Body of pancreas (tissue), 4 donors: ENCODE results near the gene NOTUM.

Source experiments
- POLR2A ChIP-seq, 3 donors: fragments of 450-650 bp; IDR thresholded peaks; one replicate each; pipeline ENCODE4 v1.6.1; 2016; ENCODE audit warnings: antibody characterized with exemption in 3 of 3, mild to moderate bottlenecking in 2 of 3
- TF ChIP-seq, protein P1 (sequence below), 7 experiments: fragments of 450-650 bp in 4 of 7; fragments of 200-600 bp in 3 of 7; sonication (generic) in 3 of 7; IDR thresholded peaks; one replicate each; pipeline ENCODE4 v1.5.1; 2016 to 2019; ENCODE audit warnings: antibody characterized with exemption in 7 of 7

DNA sequence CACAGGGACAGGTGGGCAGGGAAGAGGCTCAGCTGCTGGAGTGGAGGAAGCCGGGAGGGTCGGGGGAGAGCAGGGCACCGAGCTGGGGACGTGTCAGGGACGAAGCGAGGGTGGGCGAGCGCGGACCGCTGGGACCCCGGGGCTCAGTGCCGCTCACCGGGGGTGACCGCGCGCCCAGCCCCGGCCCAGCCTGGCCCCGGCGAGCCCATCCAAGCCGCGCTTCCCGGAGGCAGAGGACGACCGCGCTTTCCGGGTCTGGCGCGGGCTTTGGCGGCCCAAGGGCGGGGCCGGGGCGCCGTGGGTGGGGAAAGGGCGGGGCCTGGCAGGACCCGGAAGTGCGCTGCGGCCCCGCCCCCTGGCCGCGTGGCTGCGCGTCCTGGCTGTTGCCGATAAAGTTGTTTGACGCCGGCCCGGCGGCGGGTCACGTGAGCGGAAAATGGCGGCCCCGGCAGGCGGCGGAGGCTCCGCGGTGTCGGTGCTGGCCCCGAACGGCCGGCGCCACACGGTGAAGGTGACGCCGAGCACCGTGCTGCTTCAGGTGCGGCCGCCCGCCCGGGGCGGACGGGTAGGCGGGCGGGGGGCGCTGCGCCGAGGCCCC, 16.3 kb upstream of the NOTUM start, which contains the start of gene ASPSCR1:
- TF ChIP-seq, protein P1, sequence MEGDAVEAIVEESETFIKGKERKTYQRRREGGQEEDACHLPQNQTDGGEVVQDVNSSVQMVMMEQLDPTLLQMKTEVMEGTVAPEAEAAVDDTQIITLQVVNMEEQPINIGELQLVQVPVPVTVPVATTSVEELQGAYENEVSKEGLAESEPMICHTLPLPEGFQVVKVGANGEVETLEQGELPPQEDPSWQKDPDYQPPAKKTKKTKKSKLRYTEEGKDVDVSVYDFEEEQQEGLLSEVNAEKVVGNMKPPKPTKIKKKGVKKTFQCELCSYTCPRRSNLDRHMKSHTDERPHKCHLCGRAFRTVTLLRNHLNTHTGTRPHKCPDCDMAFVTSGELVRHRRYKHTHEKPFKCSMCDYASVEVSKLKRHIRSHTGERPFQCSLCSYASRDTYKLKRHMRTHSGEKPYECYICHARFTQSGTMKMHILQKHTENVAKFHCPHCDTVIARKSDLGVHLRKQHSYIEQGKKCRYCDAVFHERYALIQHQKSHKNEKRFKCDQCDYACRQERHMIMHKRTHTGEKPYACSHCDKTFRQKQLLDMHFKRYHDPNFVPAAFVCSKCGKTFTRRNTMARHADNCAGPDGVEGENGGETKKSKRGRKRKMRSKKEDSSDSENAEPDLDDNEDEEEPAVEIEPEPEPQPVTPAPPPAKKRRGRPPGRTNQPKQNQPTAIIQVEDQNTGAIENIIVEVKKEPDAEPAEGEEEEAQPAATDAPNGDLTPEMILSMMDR (IDR thresholded peaks at IDR 0.05), result peak in 1 of 7 experiments; percentile 17
- TF ChIP-seq POLR2A (IDR thresholded peaks at IDR 0.05), result peak; percentile 79 to 89 (median 83)
